A549 treated with DMSO at 1 μM for 4 hours (cell line): ENCODE data around the gene ADAMTS1. TPM values are rescaled to one million over a fixed set of nuclear protein-coding genes. Genes with fewer than 3 reads are reported as not detected.

Source experiments
- total RNA-seq: library from RNA; stranded (reverse); fragments of 200-300 nt; extraction: Qiagen RNA extraction; gene quantifications from 5 replicates; pipeline ENCODE4 v1.2.3, GENCODE V29; 2022; ENCODE audit warnings: low read depth

ADAMTS1 gene
- total RNA-seq: 0.06 to 0.19 TPM (median 0.11 TPM) in 5 replicates

GRCh38 chr21:26845066-26845758, at the start of gene ADAMTS1:
Gene ADAMTS1 (minus strand): TSS chr21:26845409. CDS start chr21:26844954, 455 bp downstream.

Other genes starting within 250 kb of the ADAMTS1 start
- not detected in 5 replicates for gene ADAMTS5, start 121.7 kb upstream of the ADAMTS1 start, total RNA-seq